Astrocyte of the spinal cord (primary cell): ENCODE measurements around the gene CHMP5.

Source experiments
- DNase-seq: peaks from one replicate; pipeline ENCODE4 v3.0.0; 2011; ENCODE audit warnings: low read depth, low spot score
- H3K4me3 ChIP-seq: 2 replicates; pipeline ENCODE4 v1.5.1; 2011; ENCODE audit warnings: low read depth, mild to moderate bottlenecking, low read length, moderate library complexity
- CTCF ChIP-seq: IDR thresholded peaks from 2 replicates; pipeline ENCODE4 v1.5.1; 2012; ENCODE audit warnings: low read depth, mild to moderate bottlenecking, low read length, inconsistent platforms
- in situ Hi-C: cut with HindIII; loops from 2 replicates; pipeline ENCODE4 v1.10.0; 2017; ENCODE audit warnings: low sequenced_read_pairs

CHMP5 gene

GRCh38 chr9:33264473-33265177 is at the start of gene CHMP5, which contains the start of gene BAG1:
Gene CHMP5, plus strand, starts transcription at chr9:33265049. Its CDS starts 30 bp downstream, at chr9:33265079.
Gene BAG1, minus strand, starts transcription at chr9:33264708.
- peak; percentile 100 for DNase-seq
- peak; percentile 43 for TF ChIP-seq CTCF
- in situ Hi-C loops: no loop called here
- H3K4me3 ChIP-seq: peak within 1 kb of the TSS; percentile 90

DNA sequence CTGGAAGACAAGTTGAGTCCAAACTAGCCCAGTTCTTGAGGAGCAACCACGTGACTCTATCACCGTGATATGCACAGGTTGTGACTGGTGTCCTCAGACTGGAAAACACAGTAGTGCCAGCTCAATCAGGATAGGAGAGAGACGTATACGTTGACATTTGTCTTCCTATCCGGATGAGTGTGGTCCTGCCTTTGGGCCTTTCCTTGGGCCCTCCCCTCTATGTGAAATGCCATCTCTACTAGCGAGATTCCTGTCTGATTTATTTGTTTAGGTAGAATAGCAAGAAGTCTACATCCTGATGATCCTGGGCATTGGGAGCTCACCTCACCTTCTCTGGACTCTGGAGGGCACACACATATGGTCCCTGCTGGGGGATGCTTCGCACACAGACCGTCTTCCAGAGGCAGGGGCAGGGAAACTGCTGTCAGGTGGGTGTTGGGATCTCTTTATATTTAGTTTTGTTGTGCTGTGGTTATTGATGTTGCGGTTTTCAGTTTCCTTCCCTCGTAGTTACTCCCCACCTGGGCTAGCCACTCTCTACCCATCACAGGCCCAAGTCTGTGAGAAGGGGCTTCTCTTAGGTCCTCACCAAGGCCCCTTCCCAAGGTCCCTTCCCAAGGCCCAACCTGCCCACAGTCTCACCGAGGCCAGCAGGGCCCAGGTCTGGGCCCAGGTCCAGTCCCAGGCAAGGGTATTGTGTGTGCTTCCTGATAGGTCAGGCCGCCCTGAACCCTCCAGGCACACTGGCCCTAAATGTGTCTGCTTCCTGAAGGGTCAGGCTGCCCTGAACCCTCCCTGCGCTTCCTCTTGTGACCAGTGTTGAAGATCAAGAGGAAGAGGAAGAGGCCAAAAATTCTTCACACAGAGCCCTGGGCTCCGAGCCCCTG is 43.9 kb upstream of the CHMP5 start:
- no peak overlapping the region for H3K4me3 ChIP-seq
- in situ Hi-C loops: no loop called here
- DNase-seq: no peak
- TF ChIP-seq CTCF: no peak

GRCh38 chr9:33221568-33221884 is 43.3 kb upstream of the CHMP5 start:
- in situ Hi-C loops: no loop called here
- no peak overlapping the region for H3K4me3 ChIP-seq
- TF ChIP-seq CTCF: no peak
- DNase-seq: no peak

- no peak for TF ChIP-seq CTCF
- no peak for DNase-seq
- no peak overlapping the region for H3K4me3 ChIP-seq
- in situ Hi-C loops: no loop called here
Measured at GRCh38 chr9:33222031-33222430, 42.8 kb upstream of the CHMP5 start.

DNA sequence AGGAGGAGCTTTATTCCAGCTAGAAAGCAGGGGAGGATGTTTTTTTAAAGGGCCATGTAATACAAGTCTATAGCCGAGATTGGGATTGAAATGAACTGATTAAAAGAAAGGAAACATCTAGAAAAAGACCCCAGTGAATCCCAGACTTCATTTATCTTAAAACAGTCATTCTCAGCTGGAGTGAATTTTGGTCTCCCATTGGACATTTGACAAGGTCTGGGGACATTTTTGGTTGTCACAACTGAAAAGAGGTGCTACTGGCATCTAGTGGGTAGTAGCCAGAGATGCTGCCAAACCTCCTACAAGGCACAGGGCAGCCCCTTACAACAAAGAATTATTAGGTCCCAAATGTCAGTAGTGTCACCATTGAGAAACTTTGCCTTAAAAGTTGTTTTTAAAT is 41.2 kb upstream of the CHMP5 start:
- peak; percentile 16 for TF ChIP-seq CTCF
- in situ Hi-C loops: no loop called here
- H3K4me3 ChIP-seq: no peak overlapping the region
- DNase-seq: no peak

DNA sequence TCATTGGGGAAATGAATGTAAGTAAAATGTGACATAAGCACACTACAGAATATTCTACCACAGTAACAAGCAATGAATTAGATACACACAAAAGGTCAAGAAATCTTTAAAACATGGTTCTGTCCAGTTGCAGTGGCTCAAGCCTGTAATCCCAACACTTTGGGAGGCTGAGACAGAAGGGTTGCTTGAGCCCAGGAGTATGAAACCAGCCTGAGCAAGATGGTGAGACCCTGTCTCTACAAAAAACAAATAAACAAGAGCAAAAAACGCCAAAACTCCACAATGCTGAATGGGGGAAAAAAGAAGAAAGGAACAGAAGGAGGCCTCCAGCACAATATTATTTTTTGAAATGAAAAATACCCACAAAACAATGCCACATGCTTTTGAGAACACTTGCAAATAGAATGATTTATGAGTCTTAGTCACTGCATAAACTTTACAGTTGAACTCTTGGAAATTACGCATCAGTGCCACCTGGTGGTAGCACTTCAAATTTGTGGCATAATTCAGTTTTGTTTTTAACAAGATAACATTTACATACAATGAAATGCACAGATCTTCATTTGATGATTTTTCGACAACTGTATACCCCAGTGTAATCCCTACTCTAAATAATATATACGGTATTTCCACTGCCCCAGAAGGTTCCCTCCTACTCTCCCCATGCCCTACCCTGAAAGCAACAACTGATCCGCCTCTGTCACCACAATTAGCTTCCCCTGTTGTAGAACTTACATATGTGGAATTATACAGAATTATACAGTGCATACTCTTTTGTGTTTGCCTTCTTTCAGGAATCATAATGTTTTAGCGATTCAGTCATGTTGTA is 39.3 kb upstream of the CHMP5 start:
- TF ChIP-seq CTCF: peak; percentile 55
- in situ Hi-C loops: loop anchor here (25.0 kb wide), 1 partner anchor 138 kb away; the partner anchor contains the start of gene SMU1
- peak; percentile 88 for DNase-seq
- no peak overlapping the region for H3K4me3 ChIP-seq
